ENCODE results near the gene GNPTG.

The GNPTG gene

GRCh38 chr16:1313721-1314369 is 37.9 kb upstream of the GNPTG start:
- no peak overlapping the region for H3K4me3 ChIP-seq (ENCODE audit: low read depth, low read length)
- TF ChIP-seq, protein P1, sequence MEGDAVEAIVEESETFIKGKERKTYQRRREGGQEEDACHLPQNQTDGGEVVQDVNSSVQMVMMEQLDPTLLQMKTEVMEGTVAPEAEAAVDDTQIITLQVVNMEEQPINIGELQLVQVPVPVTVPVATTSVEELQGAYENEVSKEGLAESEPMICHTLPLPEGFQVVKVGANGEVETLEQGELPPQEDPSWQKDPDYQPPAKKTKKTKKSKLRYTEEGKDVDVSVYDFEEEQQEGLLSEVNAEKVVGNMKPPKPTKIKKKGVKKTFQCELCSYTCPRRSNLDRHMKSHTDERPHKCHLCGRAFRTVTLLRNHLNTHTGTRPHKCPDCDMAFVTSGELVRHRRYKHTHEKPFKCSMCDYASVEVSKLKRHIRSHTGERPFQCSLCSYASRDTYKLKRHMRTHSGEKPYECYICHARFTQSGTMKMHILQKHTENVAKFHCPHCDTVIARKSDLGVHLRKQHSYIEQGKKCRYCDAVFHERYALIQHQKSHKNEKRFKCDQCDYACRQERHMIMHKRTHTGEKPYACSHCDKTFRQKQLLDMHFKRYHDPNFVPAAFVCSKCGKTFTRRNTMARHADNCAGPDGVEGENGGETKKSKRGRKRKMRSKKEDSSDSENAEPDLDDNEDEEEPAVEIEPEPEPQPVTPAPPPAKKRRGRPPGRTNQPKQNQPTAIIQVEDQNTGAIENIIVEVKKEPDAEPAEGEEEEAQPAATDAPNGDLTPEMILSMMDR (IDR thresholded peaks at IDR 0.05; ENCODE audit: borderline replicate concordance, insufficient read depth, low read depth, low read length) = no peak

GRCh38 chr16:1314399-1315068 is 37.2 kb upstream of the GNPTG start:
- TF ChIP-seq, protein P1 (IDR thresholded peaks at IDR 0.05; ENCODE audit: borderline replicate concordance, insufficient read depth, low read depth, low read length) = no peak
- H3K4me3 ChIP-seq (ENCODE audit: low read depth, low read length) = no peak overlapping the region

- H3K4me3 ChIP-seq (ENCODE audit: low read depth, low read length) = no peak overlapping the region
- TF ChIP-seq, protein P1 (IDR thresholded peaks at IDR 0.05; ENCODE audit: borderline replicate concordance, insufficient read depth, low read depth, low read length) = no peak
Measured at GRCh38 chr16:1315081-1316032, 36.4 kb upstream of the GNPTG start.

DNA sequence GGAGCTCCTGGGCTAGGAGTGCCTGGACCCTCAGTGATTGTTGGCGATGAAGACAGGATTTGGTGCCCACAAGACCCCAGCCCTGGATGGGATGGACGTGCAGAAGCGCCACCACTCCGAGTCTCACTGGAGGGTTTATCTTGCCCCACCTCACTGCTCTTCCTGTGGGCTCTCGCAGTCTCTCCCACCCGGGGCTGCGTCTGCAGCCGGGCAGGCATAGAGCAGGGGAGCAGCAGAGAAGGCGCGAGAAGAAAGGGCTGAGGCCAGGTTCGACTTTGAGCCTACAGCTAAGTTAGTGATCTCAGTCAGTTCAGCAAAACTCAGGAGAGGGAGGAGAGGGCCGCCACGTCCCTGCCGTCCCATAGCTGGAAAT is 35.7 kb upstream of the GNPTG start:
- TF ChIP-seq, protein P1 (IDR thresholded peaks at IDR 0.05; ENCODE audit: borderline replicate concordance, insufficient read depth, low read depth, low read length) = no peak
- H3K4me3 ChIP-seq (ENCODE audit: low read depth, low read length) = no peak overlapping the region

GRCh38 chr16:1317479-1318267 is 34.1 kb upstream of the GNPTG start:
- TF ChIP-seq, protein P1 (IDR thresholded peaks at IDR 0.05; ENCODE audit: borderline replicate concordance, insufficient read depth, low read depth, low read length) = no peak
- H3K4me3 ChIP-seq (ENCODE audit: low read depth, low read length) = no peak overlapping the region

DNA sequence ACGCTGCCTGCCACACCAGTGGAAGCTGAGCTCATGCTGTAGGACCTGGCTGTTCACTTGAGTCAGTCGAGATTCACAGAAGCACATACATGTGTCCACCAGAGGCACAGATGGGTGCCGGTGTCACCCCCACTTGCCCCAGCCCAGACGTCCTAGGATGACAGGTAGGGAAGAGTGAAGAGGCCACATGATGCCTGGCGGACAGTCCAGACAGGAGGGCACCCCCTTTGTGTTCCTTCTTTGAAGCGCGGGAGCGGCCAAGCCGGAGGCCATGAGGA is 33.5 kb upstream of the GNPTG start:
- H3K4me3 ChIP-seq (ENCODE audit: low read depth, low read length) = no peak overlapping the region
- TF ChIP-seq, protein P1 (IDR thresholded peaks at IDR 0.05; ENCODE audit: borderline replicate concordance, insufficient read depth, low read depth, low read length) = no peak

Measured in GM12875 (cell line).